ENCODE results near the gene ZC3H6.

ZC3H6 gene

DNA sequence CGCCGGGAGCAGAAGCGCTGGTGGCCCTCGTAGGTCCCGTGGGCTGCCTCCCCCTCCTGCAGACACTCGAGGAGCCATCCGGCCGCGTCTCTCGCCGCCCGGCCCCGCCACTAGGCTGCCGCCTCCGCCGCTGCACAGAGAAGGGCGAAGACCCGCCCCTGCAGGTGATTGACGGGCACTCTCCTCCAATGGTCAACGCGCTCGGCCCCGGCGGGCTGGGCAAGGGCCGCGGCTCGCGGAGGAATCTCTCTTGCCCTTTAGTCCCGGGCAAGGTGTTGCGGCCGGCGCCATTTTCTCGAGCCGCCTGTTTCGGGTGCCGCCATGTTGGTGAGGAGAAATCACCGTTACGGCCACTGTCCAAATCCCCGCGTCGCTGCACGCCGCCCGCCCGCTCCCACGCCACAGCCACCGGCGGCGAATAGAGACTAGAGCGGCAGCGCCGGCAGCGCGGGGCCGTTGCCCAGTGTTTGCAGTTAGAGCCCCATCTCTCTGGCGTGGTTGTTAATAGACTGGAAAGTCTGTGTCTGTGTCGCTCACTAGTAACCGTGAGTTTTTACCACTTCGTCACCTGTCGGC is at the start of gene ZC3H6:
ZC3H6 (plus strand) TSS at position 287 of the 576 bp plus-strand sequence. CDS start 398 bp downstream, outside the sequence.
- H3K4me3 ChIP-seq (ENCODE audit: low read depth, low read length), result peak within 1 kb of the TSS; percentile 85

- no peak overlapping the region for H3K4me3 ChIP-seq (ENCODE audit: low read depth, low read length)
Measured at GRCh38 chr2:112229348-112229747, 46.0 kb upstream of the ZC3H6 start.

- H3K4me3 ChIP-seq (ENCODE audit: low read depth, low read length), result no peak overlapping the region
Measured at GRCh38 chr2:112230371-112230770, 45.0 kb upstream of the ZC3H6 start.

- H3K4me3 ChIP-seq (ENCODE audit: low read depth, low read length), result no peak overlapping the region
Measured at GRCh38 chr2:112239862-112240261, 35.5 kb upstream of the ZC3H6 start.

DNA sequence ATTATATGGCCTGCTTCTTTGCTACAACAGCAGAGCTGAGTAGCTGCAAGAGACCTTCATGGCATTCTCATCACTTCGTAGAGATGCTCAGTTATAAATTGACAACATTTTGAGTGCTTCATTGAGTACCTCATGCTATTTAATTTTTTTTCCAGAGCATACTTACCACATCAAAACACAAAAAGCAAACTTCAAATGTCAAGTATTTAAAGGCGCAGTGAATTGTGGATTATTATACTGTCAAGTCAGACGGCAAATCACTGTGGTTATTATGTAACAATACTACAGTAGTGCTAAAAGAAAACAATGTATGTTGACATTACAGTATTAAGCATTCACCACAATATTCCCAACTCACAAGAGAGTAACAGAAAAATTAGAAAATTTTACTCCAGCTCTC is 33.0 kb upstream of the ZC3H6 start:
- no peak overlapping the region for H3K4me3 ChIP-seq (ENCODE audit: low read depth, low read length)

- H3K4me3 ChIP-seq (ENCODE audit: low read depth, low read length), result no peak overlapping the region
Measured at GRCh38 chr2:112243233-112243632, 32.2 kb upstream of the ZC3H6 start.

GRCh38 chr2:112244854-112245253 is 30.5 kb upstream of the ZC3H6 start:
- H3K4me3 ChIP-seq (ENCODE audit: low read depth, low read length), result no peak overlapping the region

DNA sequence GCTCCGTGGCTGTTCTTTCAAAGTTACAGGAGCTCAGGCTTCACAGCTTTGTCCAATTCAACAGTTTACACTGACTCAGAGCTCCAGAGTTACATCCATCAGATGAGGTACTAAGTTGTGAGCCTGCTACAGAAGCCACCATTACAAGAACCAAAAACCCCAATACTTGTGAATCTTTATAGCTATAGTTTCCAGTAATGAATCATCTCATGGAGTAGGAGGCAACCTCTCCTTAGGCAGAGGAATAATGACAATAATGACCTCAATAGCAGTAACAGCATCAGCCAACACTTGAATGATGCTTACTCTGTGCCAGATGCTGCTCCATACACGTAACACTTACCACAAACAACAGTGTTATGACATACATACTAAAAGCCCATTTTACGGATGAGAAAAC is 24.1 kb upstream of the ZC3H6 start:
- no peak overlapping the region for H3K4me3 ChIP-seq (ENCODE audit: low read depth, low read length)

- H3K4me3 ChIP-seq (ENCODE audit: low read depth, low read length), result no peak overlapping the region
Measured at GRCh38 chr2:112253261-112253815, 22.1 kb upstream of the ZC3H6 start.

DNA sequence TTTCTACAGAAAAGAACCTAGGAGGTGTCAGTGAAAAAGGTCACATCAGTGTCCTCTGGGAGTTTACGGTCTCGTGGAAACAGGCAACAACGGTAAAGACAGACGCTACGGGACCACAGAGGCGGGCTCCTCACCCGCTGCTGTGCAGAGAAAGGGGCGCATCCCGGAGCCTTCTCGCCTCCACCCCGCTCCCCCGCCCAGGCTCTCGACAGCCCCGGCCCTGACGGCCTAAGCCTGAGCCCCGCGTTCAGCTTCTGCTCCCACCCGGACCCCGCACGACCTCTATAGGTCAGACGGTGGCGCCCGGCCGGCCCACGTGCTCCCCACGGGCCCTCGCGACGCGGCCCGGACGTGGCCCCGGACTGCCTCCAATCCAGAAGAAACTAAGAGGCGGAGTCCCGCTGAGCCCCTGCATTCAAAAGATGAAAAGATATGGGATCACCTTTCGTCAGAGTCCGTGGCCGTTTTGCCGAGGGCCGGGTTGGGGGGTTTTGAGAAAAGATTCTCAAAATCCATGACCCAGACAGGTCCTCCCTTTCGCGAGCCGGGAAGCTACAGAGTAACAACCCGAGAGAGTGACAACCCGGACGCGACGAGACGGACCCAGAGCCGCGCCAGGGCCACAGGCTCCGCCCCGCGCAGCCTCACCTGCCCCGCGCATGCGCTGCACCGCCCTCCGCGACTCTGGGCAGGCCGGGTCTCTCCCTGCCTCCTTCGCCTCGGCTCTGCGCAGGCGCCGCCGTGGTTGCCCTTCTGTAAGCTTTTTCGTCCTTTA is 20.7 kb upstream of the ZC3H6 start, which contains the start of gene ZC3H8:
ZC3H8 (minus strand) TSS at position 577 of the 775 bp plus-strand sequence; CDS start at position 516, 61 bp downstream.
- H3K4me3 ChIP-seq (ENCODE audit: low read depth, low read length), result peak within 1 kb of the TSS; percentile 67

DNA sequence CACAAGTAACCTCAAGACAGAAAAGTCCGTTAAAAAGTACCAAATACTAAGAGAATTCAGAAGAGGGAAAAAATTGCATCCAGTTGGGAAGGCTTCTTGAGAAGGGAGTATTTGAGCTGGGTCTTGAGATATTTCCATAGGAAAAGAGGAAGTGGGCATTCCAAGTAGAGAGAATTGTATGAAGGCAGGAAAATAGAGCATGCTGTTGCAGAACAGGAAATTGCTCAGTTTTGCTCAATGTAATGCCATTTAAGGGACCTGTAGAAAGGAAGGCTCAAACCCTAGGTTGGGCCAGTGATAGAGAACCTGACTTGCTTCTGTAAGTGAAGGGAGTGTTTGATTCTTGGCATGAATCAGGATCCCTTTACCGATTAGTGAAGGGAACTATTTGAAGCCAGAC is 19.5 kb upstream of the ZC3H6 start:
- no peak overlapping the region for H3K4me3 ChIP-seq (ENCODE audit: low read depth, low read length)

- no peak overlapping the region for H3K4me3 ChIP-seq (ENCODE audit: low read depth, low read length)
Measured at GRCh38 chr2:112256654-112257053, 18.7 kb upstream of the ZC3H6 start.

DNA sequence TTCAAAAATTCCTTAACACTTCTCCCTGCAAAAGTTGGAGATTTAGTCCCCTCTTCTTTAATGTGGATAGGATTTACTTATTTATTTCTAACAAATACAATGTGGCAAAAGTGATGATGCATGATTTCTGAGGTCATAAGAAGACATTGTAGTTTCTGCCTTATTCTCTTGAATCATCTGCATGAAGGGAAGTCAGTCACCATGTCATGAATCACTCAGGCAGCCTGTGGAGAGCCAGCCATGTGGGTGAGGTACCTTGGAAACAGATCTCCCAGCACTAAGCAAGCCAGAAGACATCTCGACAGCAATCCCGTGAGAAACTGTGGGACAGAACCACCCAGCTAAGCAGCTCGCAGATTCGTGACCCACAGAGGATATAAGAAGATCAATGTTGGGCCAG is 17.8 kb upstream of the ZC3H6 start:
- H3K4me3 ChIP-seq (ENCODE audit: low read depth, low read length), result no peak overlapping the region

GRCh38 chr2:112259509-112260294 is 15.7 kb upstream of the ZC3H6 start:
- H3K4me3 ChIP-seq (ENCODE audit: low read depth, low read length), result no peak overlapping the region

DNA sequence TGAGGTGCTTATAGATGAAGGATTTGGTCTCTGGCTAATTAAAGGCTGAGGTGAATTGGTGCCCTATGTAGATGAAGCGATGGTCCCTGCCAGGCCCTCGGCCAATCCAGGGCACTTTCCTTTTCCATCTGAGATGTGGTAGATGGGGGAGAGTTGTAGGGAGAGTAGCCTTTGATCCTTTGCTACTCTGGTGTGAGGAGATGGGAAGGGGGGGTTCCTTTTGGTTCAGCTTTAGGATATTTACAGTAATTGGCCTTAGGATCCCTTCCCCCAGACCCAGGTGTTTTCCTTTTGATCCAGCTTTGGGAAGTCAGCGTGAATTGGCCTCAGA is 15.1 kb upstream of the ZC3H6 start:
- H3K4me3 ChIP-seq (ENCODE audit: low read depth, low read length), result no peak overlapping the region

- H3K4me3 ChIP-seq (ENCODE audit: low read depth, low read length), result no peak overlapping the region
Measured at GRCh38 chr2:112262876-112263275, 12.5 kb upstream of the ZC3H6 start.

GRCh38 chr2:112268547-112268946 is 6.8 kb upstream of the ZC3H6 start:
- H3K4me3 ChIP-seq (ENCODE audit: low read depth, low read length), result no peak overlapping the region

DNA sequence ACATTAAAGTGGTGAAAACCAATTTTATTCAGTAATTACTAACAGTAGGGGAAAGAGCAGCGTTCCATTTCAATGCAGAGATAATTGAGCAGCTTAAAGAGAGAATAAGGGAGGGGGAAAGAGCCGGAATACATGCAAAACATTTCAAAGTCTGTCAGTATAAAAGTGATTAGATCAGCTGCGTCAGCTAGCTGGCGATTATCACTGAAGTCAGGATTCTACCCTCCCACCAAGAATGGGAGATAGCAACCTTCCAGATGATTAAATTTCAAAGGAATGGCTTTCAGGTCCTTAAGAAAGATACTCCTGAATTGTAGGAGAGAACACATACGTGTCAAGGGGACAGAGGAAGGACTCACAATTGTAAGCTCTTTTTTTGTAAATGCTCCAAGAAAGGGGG is 2.7 kb upstream of the ZC3H6 start:
- no peak overlapping the region for H3K4me3 ChIP-seq (ENCODE audit: low read depth, low read length)

DNA sequence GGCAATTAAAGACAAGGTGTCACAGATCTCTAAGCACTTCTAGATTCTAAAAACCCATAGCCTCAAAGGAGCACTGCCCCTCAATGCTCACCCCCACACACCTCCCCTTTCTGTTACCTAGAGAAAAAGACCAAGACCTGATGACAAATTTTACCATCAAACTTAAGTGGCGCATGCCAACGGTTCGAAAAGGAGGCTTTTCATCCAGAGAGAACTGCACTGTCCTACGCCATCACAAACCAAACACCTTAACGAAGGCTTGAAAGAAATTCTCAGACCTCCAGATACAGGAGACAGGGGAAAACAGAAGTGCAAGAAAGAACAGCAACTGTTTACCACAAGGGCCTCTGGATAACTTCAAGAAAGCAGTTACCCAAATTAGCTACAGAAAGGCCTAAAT is 2.0 kb upstream of the ZC3H6 start:
- H3K4me3 ChIP-seq (ENCODE audit: low read depth, low read length), result no peak overlapping the region

GRCh38 chr2:112275887-112276773 is 733 bp downstream of the ZC3H6 start:
- peak overlapping the region; percentile 85 for H3K4me3 ChIP-seq (ENCODE audit: low read depth, low read length)

DNA sequence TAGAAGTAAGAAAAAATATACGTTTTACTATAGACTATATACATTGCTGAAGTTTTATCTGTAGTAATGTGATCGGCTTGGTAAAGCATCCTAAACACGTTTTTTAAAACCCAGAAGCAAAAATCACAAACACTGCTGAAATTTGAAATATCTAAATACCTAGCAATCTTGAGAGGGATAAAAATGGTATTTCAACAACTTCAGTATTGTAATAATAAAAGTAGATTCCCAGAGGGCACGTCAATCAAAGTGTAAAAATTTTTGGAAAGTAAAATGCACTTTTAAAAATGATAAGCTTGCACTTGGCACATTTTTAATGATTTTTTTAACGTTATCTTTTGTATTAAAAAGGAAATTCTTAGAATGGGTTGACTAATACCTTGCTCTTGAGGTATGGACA is 1.6 kb downstream of the ZC3H6 start:
- peak overlapping the region; percentile 62 for H3K4me3 ChIP-seq (ENCODE audit: low read depth, low read length)
